HG02623 (cell line): ENCODE data around the gene ABL1.
"Not testable (repeated sequence)": the region's sequence is repeated elsewhere in the genome, so short reads cannot be mapped to it uniquely, and the experiment has no call there.

Experiments used
- ATAC-seq: cut with Tn5 transposase; IDR thresholded peaks from one replicate; pipeline ENCODE4 v1.9.1; 2021; ENCODE audit warnings: moderate library complexity; ENCODE audit not compliant: unreplicated experiment

ABL1 gene

GRCh38 chr9:130847306-130848217 is 12.5 kb downstream of the ABL1 start:
- ATAC-seq, result no peak

DNA sequence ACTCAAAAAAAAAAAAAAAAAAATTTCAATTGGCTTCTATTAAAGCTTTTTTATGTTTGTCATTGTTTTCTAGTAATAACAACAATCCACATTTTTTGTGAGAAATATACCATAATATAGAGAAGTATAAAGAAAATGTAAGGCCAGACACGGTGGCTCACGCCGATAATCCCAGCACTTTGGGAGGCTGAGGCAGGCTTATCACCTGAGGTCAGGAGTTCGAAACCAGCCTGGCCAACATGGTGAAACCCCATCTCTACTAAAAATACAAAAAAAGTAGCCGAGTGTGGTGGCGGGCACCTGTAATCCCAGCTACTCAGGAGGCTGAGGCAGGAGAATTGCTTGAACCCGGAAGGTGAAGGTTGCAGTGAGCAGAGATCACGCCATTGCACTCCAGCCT is 13.5 kb downstream of the ABL1 start:
- not testable (repeated sequence) for ATAC-seq

GRCh38 chr9:130849356-130849755 is 14.3 kb downstream of the ABL1 start:
- ATAC-seq, result no peak

DNA sequence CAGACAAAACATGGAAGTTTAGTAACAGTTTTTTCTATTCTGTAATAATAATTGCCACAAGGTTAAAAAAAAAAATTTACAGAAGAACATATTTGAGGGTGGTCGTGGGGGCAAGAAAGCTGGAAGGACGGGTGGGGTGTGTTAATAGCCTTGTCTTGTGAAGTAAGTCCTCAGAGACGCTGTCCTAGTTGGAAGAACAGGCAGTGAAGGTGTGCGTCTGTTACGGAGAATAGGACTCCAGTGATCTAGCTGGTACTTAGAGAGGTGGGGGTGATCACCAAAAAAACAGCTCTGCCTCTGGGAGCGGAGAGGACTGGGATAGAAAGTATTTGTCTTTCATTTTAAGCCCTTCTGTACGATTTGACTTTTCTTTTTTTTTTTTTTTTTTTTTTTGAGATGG is 17.7 kb downstream of the ABL1 start:
- ATAC-seq, result no peak

DNA sequence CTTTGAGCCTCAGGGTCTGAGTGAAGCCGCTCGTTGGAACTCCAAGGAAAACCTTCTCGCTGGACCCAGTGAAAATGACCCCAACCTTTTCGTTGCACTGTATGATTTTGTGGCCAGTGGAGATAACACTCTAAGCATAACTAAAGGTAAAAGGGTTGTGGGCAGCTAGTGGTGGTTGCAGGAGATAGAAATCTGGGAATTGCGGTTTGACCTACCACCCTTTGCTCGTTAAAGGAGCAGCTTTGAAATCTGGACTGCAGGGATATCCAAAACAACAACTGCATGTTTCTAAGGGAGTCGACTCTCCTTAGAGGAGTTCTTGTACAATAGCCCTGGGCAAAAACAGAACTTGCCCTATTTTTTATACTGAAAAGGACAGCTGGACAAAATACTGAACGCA is 19.0 kb downstream of the ABL1 start:
- ATAC-seq, result no peak

DNA sequence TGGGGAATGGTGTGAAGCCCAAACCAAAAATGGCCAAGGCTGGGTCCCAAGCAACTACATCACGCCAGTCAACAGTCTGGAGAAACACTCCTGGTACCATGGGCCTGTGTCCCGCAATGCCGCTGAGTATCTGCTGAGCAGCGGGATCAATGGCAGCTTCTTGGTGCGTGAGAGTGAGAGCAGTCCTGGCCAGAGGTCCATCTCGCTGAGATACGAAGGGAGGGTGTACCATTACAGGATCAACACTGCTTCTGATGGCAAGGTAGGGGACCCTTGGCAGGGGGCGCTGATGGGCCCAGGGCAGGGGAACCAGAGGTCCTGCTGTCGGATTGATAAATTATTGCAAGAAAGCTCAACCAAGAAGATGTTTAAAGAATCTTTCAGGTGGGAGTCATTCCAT is 19.8 kb downstream of the ABL1 start:
- ATAC-seq, result no peak

DNA sequence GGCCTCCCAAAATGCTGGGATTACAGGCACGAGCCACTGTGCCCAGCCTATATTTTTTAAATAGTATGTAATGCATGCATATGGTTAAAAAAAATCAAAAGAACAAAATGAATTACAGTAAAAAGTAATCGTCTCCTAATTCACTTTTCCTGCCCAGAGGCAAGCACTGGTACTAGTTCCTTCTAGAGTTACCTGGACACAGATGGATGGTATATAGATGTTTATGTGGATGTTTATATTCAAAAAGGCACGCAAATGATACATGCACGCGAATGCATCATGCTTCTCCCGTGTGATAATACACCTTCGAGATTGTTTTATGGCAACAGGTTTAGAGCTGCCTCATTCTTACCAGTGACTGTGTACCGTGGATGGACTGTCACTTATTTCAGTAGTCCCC is 21.4 kb downstream of the ABL1 start:
- ATAC-seq, result no peak

GRCh38 chr9:130857864-130858738 is 23.0 kb downstream of the ABL1 start:
- no peak for ATAC-seq

DNA sequence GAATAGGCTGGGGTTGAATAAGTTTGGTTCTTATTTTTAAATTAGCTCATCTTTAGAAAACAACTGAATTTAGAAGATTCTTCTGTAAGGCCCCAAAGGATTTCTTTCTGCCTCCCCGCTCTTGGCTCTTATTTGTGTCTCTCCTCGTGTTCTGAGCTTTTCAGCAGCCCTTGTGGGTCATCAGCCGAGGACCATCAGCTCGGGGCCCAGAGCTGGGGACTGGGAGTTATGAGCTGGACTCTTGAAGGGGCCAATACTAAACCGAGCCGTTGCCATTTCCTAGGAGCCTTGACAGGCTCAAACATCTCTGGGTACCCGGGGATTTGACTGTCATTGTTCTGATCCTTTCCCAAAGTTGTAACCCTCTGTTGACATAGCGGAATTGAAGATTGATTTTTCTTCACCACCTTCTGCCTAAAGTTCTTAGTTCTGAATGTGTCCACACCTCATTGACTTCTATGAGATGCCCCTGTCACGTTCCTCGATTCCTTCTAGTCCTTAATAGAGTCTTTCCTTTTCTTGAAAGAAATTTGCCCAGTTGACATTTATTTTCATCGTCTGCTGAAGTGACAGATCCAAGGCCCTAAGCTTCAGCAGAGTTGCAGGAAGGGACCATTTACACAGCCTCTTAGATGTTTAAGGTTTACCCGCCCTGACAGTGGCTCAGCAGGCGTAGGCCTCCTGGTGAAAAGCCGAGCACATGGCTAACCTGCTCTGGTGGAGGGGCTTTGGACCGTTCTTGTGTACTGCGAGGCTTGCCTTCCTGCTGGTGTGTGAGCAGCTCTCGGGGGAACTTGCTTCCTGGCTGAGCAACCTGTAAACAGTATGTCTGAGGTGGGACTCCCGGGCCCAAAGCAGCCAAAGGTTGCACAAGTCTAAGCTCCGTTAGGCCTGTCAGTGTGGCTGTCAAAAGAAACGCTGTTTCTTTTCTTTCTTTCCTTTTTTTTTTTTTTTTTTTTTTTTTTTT is 24.0 kb downstream of the ABL1 start:
- ATAC-seq, result no peak

GRCh38 chr9:130860458-130861316 is 25.6 kb downstream of the ABL1 start:
- ATAC-seq, result no peak

GRCh38 chr9:130861372-130862180 is 26.5 kb downstream of the ABL1 start:
- no peak for ATAC-seq

DNA sequence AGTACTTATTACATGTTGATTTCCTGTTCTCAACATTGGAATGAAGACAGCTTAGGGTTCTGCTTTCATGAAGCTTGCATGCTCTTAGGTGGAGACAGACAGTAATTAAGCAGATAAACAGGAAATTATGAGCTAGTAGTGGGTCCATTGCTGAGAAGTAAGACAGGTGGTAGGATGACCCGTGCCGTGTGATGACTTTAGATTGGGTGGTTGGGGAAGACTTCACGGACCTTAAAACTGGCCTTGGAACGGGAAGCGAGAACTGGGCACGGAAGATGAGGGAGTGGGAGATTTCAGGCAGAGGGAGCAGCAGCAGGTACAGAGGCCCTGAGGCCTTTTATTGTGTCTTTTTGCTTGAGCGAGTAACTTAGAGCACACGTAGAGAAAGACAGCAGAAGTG is 27.2 kb downstream of the ABL1 start:
- no peak for ATAC-seq

GRCh38 chr9:130862747-130863146 is 27.7 kb downstream of the ABL1 start:
- no peak for ATAC-seq

DNA sequence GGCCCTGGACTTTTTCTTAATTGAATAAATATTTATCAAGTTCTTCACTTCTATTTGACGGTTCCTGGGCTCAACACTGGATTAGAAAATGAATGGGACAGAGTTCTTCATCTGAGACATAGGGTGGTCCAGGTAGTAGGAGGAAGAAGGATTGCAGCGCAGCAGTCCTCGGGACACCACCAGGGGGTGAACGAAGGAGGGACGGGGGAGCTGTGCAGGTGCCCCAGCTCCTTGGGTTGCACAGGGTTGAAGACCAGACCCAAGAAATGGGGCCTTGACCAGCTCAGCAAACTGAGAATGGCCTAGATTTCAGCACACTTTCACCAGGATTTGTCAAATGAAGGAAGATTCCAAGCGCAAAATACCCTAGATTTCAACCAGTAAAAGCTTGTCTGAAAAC is 29.5 kb downstream of the ABL1 start:
- no peak for ATAC-seq

- ATAC-seq, result no peak
Observed at GRCh38 chr9:130865921-130866320, 30.9 kb downstream of the ABL1 start.

DNA sequence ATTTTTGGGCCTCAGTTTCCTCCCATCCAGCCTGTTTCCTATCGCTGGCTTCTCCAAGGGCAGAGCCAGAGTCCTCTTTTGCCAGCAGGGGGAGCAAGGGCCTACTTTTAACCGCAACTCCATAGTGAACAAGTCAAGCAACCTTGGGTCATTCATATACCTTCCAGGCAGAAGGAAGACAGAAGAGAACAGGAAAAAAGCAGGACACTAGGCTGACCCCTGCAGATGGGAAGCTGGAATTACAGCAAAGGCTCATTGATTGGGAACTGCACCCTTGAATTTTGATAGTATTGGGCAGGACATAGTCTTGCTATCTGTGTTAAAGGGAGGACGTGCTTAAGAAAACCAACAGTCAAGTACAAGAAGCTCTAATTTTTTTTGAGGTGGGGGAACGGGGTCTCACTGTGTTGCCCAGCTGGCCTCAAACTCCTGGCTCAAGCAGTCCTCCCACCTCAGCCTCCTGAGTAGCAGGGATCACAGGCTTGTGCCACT is 31.5 kb downstream of the ABL1 start:
- no peak for ATAC-seq

DNA sequence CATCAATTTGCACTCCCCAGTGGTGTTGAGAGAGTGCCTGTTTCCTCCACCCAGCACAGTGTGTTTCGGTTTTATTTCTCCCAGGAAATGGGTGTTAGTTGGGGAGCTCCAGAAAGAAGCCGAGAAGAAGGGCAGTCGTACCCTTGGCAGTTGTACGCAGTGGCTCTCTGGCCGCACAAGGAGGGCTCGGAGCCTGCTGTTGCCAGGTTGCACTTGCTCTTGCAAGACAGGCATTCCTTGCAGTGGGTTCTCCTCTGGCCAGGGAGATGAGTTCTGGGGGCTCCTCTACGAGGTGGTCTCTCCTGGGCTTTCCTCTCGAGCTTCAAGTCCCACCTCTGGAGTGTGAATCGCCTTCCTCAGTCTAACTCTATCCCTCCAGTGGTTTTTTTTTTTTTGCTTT is 32.5 kb downstream of the ABL1 start:
- ATAC-seq, result no peak

DNA sequence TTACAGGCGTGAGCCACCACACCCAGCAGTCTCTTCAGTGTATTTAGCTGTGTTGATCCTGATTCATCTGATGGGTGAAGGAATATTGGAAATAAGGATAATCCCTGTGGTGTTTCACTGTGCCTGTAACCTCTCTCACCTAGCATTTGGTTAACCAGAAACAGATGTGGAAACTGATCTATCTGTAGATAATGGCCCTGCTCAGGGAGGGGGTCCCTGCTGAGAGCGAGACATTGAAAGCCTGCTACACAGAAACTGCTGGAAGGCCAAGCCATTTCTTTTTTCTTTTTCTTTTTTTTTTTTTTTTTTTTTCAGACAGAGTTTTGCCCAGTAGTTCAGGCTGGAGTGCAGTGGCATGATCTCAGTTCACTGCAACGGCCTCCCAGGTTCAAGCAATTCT is 33.2 kb downstream of the ABL1 start:
- no peak for ATAC-seq

DNA sequence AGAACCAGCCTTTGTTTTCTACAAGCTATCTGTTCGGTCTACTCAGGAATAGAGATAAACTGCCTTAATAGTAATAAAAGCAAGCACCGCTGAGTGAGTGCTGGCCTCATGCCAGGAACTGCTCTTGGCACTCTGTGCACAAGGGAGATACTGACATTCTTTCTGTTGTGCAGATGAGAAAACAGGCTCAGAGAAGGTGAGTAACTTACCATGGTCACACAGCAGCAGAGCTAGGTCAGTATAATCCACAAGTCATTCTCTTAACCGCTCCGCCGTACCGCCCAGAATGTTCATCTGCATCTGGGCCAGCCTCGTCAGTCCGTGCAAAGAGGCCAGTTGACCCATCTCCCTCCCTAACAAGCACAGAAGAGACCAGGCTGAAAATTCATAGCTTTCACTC is 34.2 kb downstream of the ABL1 start:
- no peak for ATAC-seq
